Loucy (cell line): Measurements from ENCODE around the gene SPTB.

Experiments
- H2AFZ ChIP-seq: fragments of 200-600 bp; sonication (generic); 2 replicates; pipeline ENCODE4 v1.6.0; 2016; ENCODE audit warnings: antibody characterized with exemption, mild to moderate bottlenecking, low read length, moderate library complexity
- H3F3A ChIP-seq: fragments of 200-600 bp; 2 replicates; pipeline ENCODE4 v1.6.0; 2016; ENCODE audit warnings: antibody characterized with exemption, low read depth, mild to moderate bottlenecking
- H3K27me3 ChIP-seq: fragments of 200-600 bp; sonication (generic); 2 replicates; pipeline ENCODE4 v1.6.1; 2014; ENCODE audit warnings: low read length, mild to moderate bottlenecking; ENCODE audit not compliant: insufficient read depth, poor library complexity, severe bottlenecking
- H3K36me3 ChIP-seq: fragments of 200-600 bp; sonication (generic); 2 replicates; pipeline ENCODE4 v1.6.1; 2016; ENCODE audit warnings: low read length; ENCODE audit not compliant: insufficient read depth
- H3K4me1 ChIP-seq: fragments of 200-600 bp; sonication (generic); 2 replicates; pipeline ENCODE4 v1.5.1; 2014; ENCODE audit warnings: low read length, mild to moderate bottlenecking; ENCODE audit not compliant: insufficient read depth, poor library complexity, severe bottlenecking
- H3K4me2 ChIP-seq: fragments of 200-600 bp; sonication (generic); 2 replicates; pipeline ENCODE4 v1.6.0; 2014; ENCODE audit warnings: antibody characterized with exemption, low read length, low read depth, mild to moderate bottlenecking; ENCODE audit not compliant: poor library complexity, severe bottlenecking
- H3K4me3 ChIP-seq: fragments of 200-600 bp; sonication (generic); 2 replicates; pipeline ENCODE4 v1.5.1; 2014; ENCODE audit warnings: low read length, mild to moderate bottlenecking, mixed read lengths; ENCODE audit not compliant: poor library complexity, severe bottlenecking
- H3K79me2 ChIP-seq: fragments of 200-600 bp; sonication (generic); 2 replicates; pipeline ENCODE4 v1.6.1; 2014; ENCODE audit warnings: low read length; ENCODE audit not compliant: insufficient read depth
- H3K9ac ChIP-seq: fragments of 200-600 bp; sonication (generic); 2 replicates; pipeline ENCODE4 v1.6.0; 2014; ENCODE audit warnings: mild to moderate bottlenecking, low read depth, low read length, moderate library complexity; ENCODE audit not compliant: poor library complexity, severe bottlenecking
- H3K9me2 ChIP-seq: fragments of 200-600 bp; sonication (generic); replicated peaks from 2 replicates; pipeline ENCODE4 v1.6.1; 2016; ENCODE audit warnings: low read depth, low read length, mixed read lengths
- H3K9me3 ChIP-seq: fragments of 200-600 bp; sonication (generic); 2 replicates; pipeline ENCODE4 v1.6.1; 2014; ENCODE audit warnings: mild to moderate bottlenecking, antibody characterized with exemption, low read length, low read depth; ENCODE audit not compliant: insufficient read depth
- H4K20me1 ChIP-seq: fragments of 200-600 bp; sonication (generic); 2 replicates; pipeline ENCODE4 v1.6.0; 2014; ENCODE audit warnings: antibody characterized with exemption, low read length, mild to moderate bottlenecking; ENCODE audit not compliant: insufficient read depth, poor library complexity, severe bottlenecking
- CTCF ChIP-seq: fragments of 200-600 bp; sonication (generic); conservative IDR thresholded peaks from 2 replicates; pipeline ENCODE4 v1.5.1; 2014; ENCODE audit warnings: mild to moderate bottlenecking, antibody characterized with exemption, low read length
- EZH2phosphoT487 ChIP-seq: fragments of 200-600 bp; IDR thresholded peaks from 2 replicates; pipeline ENCODE4 v1.6.1; 2018; ENCODE audit warnings: antibody characterized with exemption, mild to moderate bottlenecking, moderate library complexity, borderline replicate concordance

SPTB gene

GRCh38 chr14:64920465-64920864 lies 40.8 kb upstream of the SPTB start:
- no peak for TF ChIP-seq EZH2phosphoT487
- peaks cover 13% of the 10 kb centered on the region for H3K4me1 ChIP-seq
- no peaks in the 10 kb centered on the region for H3K36me3 ChIP-seq
- H3K79me2 ChIP-seq: peaks cover 30% of the 10 kb centered on the region
- no peaks in the 10 kb centered on the region for H3K9me3 ChIP-seq
- H3K9me2 ChIP-seq: no peaks in the 10 kb centered on the region
- H4K20me1 ChIP-seq: peaks cover 4% of the 10 kb centered on the region
- H3K27me3 ChIP-seq: no peaks in the 10 kb centered on the region
- H3K4me3 ChIP-seq: no peak overlapping the region
- no peak overlapping the region for H2AFZ ChIP-seq
- no peaks in the 10 kb centered on the region for H3F3A ChIP-seq
- no peak overlapping the region for H3K9ac ChIP-seq
- no peak overlapping the region for H3K4me2 ChIP-seq

- no peaks in the 10 kb centered on the region for H3K9me3 ChIP-seq
- peaks cover 20% of the 10 kb centered on the region for H3K4me1 ChIP-seq
- H3K9me2 ChIP-seq: no peaks in the 10 kb centered on the region
- no peaks in the 10 kb centered on the region for H3K27me3 ChIP-seq
- H2AFZ ChIP-seq: no peak overlapping the region
- no peak overlapping the region for H3K9ac ChIP-seq
- H3K4me3 ChIP-seq: no peak overlapping the region
- peaks cover 38% of the 10 kb centered on the region for H3K79me2 ChIP-seq
- H3F3A ChIP-seq: no peaks in the 10 kb centered on the region
- H3K36me3 ChIP-seq: no peaks in the 10 kb centered on the region
- no peak for TF ChIP-seq EZH2phosphoT487
- no peak for TF ChIP-seq CTCF
- H3K4me2 ChIP-seq: no peak overlapping the region
- H4K20me1 ChIP-seq: peaks cover 11% of the 10 kb centered on the region
Measured at GRCh38 chr14:64919618-64920017, 39.9 kb upstream of the SPTB start.

- TF ChIP-seq EZH2phosphoT487: no peak
- no peak for TF ChIP-seq CTCF
- H3K79me2 ChIP-seq: peaks cover 41% of the 10 kb centered on the region
Measured at GRCh38 chr14:64919215-64919614, 39.5 kb upstream of the SPTB start.

GRCh38 chr14:64918216-64918615 lies 38.5 kb upstream of the SPTB start:
- no peaks in the 10 kb centered on the region for H3K9me3 ChIP-seq
- no peak overlapping the region for H3K4me2 ChIP-seq
- H3K9ac ChIP-seq: no peak overlapping the region
- no peaks in the 10 kb centered on the region for H3K36me3 ChIP-seq
- peaks cover 24% of the 10 kb centered on the region for H3K4me1 ChIP-seq
- H3K4me3 ChIP-seq: no peak overlapping the region
- TF ChIP-seq CTCF: no peak
- no peak for TF ChIP-seq EZH2phosphoT487
- H3K79me2 ChIP-seq: peaks cover 41% of the 10 kb centered on the region
- H4K20me1 ChIP-seq: peaks cover 11% of the 10 kb centered on the region
- no peaks in the 10 kb centered on the region for H3K9me2 ChIP-seq
- H3F3A ChIP-seq: no peaks in the 10 kb centered on the region
- no peak overlapping the region for H2AFZ ChIP-seq
- H3K27me3 ChIP-seq: no peaks in the 10 kb centered on the region

More at GRCh38 chr14:64919215-64919614, 39.5 kb upstream of the SPTB start:
- no peak overlapping the region for H3K4me3 ChIP-seq
- H3K9me2 ChIP-seq: no peaks in the 10 kb centered on the region
- no peaks in the 10 kb centered on the region for H3K9me3 ChIP-seq
- no peak overlapping the region for H2AFZ ChIP-seq
- H3K4me1 ChIP-seq: peaks cover 20% of the 10 kb centered on the region
- H3K4me2 ChIP-seq: no peak overlapping the region
- H3F3A ChIP-seq: no peaks in the 10 kb centered on the region
- H3K9ac ChIP-seq: no peak overlapping the region
- H3K27me3 ChIP-seq: no peaks in the 10 kb centered on the region
- peaks cover 11% of the 10 kb centered on the region for H4K20me1 ChIP-seq
- H3K36me3 ChIP-seq: no peaks in the 10 kb centered on the region
